KOPT-K1 (cell line): ENCODE data around the gene NTN1.

Source experiments
- H3K27ac ChIP-seq: fragments of 200-600 bp; sonication (generic); 2 replicates; pipeline ENCODE4 v1.5.1; 2016; ENCODE audit warnings: antibody characterized with exemption, mild to moderate bottlenecking, low read depth, low read length; ENCODE audit not compliant: poor library complexity, severe bottlenecking
- H3K36me3 ChIP-seq: fragments of 200-600 bp; sonication (generic); 2 replicates; pipeline ENCODE4 v1.5.1; 2017; ENCODE audit warnings: antibody characterized with exemption, mild to moderate bottlenecking, low read length, moderate library complexity; ENCODE audit not compliant: insufficient read depth
- H3K9me3 ChIP-seq: fragments of 200-600 bp; sonication (generic); 2 replicates; pipeline ENCODE4 v1.5.1; 2017; ENCODE audit warnings: antibody characterized with exemption, low read length, mild to moderate bottlenecking; ENCODE audit not compliant: insufficient read depth, poor library complexity, severe bottlenecking

NTN1 gene

DNA sequence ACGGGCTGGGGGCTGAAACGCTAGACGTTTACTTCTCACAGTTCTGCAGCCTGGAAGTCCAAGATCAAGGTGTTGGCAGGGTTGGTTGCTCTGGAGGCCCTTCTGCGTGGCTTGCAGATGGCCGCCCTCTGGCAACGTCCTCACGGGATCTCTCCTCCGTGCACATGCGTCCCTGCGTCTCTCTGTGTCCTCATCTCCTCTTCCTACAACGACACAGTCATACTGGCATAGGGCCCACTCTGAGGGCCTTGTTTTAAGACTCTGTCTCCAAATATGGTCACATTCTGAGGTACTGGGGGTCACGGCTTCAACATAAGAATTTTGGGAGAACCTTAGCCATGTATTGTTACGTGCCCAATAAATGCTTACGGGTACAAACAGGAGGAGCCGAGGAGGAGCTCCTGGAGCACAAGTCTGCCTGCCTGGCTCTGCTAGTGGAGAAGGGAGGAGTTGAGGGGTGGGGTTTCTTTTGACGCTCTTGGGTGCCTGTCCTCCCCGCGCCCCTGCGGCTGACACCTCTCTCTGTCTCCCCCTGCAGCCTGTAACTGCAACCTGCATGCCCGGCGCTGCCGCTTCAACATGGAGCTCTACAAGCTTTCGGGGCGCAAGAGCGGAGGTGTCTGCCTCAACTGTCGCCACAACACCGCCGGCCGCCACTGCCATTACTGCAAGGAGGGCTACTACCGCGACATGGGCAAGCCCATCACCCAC, 141.1 kb downstream of the NTN1 start:
- Histone ChIP-seq H3K36me3 (no peaks in the 10 kb centered on the region), H3K27ac (no peak overlapping the region), H3K9me3 (peaks cover 17% of the 10 kb centered on the region)

- H3K36me3 ChIP-seq = no peaks in the 10 kb centered on the region
- H3K9me3 ChIP-seq = no peaks in the 10 kb centered on the region
- no peak overlapping the region for H3K27ac ChIP-seq
Measured at GRCh38 chr17:9166788-9167187, 145.5 kb downstream of the NTN1 start.

DNA sequence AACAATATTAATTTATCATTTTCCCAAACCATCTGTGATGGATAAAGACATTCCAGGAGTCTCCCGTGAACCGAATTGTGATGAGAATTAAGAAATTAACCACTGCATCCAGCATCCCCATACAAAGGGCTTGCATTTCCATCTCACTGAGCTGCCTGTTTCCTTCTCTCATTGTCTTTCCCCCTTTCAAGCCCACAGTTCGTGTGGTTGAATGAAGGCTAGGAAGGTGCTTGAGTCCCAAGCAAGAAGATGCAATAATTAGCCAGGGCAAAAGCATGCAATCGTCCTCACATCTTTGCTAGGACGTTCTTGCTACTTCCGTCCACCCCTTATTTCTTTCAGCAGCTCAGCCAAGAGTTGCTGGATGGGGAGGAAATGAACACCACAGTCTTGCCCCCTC, 146.1 kb downstream of the NTN1 start:
- Histone ChIP-seq H3K9me3 (no peaks in the 10 kb centered on the region), H3K36me3 (no peaks in the 10 kb centered on the region), H3K27ac (no peak overlapping the region)

- no peaks in the 10 kb centered on the region for H3K36me3 ChIP-seq
- no peak overlapping the region for H3K27ac ChIP-seq
- H3K9me3 ChIP-seq = no peaks in the 10 kb centered on the region
Measured at GRCh38 chr17:9169116-9169515, 147.8 kb downstream of the NTN1 start.

DNA sequence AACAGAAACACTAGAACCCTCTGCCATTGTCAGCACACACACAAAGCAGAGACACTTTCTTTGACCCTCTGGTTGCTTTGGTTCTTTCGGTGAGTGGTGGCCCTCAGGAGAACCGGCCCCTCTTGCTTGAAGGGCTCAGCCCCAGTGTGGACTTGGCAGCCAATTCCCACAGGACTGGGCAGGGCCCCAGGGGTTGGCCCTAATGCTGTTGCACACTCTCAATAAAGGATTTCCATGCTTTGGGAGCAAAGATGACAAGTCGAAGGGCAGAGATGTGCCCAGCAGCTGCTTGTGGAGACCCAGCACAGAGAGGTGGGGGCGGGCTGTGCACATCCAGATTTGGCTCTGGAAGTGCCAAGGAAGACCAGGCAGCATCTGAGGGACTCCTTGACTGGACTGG, 149.0 kb downstream of the NTN1 start:
- Histone ChIP-seq H3K9me3 (no peaks in the 10 kb centered on the region), H3K27ac (no peak overlapping the region), H3K36me3 (no peaks in the 10 kb centered on the region)

DNA sequence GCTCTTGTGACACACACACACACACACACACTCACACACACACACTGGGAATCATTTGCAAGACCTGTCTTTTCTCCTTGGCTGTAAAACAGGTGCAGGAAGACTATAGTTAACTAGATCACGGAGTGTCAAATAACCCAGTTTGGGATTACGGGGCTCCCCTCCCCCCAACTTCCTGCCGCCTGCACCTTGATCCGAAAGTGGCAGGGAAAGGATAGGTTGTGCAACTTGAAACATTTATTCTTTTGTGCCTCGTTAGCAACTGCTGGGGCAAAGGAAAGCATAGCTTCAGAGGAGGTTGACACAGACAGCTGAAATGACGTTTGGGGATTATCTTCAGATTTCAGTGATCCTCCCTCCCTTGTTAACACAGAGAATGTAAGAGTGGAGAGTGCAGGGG, 149.5 kb downstream of the NTN1 start:
- no peaks in the 10 kb centered on the region for H3K36me3 ChIP-seq
- H3K27ac ChIP-seq = no peak overlapping the region
- no peaks in the 10 kb centered on the region for H3K9me3 ChIP-seq

DNA sequence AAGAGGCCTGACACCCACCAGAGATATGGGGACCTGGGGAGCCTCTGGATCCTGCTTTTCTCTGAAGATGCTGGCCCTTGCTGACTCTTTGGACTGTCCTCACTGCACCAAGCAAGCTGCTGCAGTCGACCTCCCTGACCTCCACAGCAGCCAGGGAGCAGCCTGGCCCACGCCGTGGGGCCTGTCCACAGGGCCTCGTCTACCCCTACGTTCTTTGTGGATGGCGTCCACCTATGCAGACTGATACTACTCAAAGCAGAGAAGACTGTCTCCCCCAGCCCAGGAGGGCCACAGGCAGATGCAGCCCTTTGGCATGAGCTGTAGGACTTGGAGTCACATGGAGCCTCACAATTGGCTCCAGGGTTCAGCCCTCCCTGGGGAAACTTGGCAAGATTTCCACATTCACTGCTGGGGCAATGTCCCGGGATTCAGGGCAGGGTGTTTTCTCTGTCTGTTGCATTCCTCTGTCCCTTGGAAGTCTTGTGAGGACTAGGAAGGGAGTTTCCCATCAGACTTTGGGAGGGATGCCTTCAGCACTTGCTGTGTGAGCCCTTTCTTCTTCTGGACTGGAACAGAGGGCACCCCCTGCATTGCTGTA, 152.2 kb downstream of the NTN1 start:
- Histone ChIP-seq H3K9me3 (no peaks in the 10 kb centered on the region), H3K27ac (no peak overlapping the region), H3K36me3 (no peaks in the 10 kb centered on the region)

DNA sequence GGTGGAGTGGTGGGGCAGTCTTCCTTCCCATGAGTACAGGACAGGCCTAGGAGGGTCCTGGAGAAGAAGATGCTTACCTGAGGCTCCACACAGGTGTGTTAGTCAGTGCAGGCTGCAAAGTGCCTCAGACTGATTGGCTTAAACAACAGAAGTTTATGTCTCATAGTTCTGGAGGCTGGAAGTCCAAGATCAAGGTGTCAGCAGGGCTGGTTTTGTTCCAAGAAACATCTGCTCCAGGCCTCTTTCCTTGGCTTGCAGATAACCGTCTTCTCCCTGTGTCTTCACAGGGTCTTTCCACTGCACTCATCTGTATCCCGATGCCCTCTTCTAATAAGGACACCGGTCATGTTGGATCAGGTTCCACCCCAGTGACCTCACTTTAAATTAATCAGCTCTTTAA, 153.0 kb downstream of the NTN1 start:
- Histone ChIP-seq H3K27ac (no peak overlapping the region), H3K9me3 (no peaks in the 10 kb centered on the region), H3K36me3 (no peaks in the 10 kb centered on the region)

- Histone ChIP-seq H3K27ac (no peak overlapping the region), H3K9me3 (no peaks in the 10 kb centered on the region), H3K36me3 (no peaks in the 10 kb centered on the region)
Measured at GRCh38 chr17:9174779-9175574, 153.7 kb downstream of the NTN1 start.

- H3K9me3 ChIP-seq = no peaks in the 10 kb centered on the region
- no peak overlapping the region for H3K27ac ChIP-seq
- no peaks in the 10 kb centered on the region for H3K36me3 ChIP-seq
Measured at GRCh38 chr17:9175700-9176467, 154.6 kb downstream of the NTN1 start.

DNA sequence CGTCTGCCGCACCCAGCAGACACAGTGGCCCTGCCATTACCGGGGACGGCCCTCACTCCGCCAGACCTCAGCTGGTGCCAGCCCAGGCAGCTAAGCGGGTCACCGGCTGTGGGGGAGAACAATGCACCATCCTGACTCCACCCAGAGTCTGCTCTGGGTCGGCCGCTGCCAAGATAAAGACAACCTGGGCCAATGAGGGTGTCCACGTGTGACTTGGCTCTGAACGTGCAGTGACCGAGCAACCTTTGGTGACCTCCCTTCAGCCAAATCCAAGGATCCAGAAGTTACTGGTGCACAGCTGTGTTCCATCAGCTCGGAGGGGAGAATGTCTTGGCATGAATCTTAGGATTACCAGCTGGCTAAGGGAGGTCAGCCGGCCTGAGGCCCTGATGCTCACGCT, 155.9 kb downstream of the NTN1 start:
- Histone ChIP-seq H3K36me3 (no peaks in the 10 kb centered on the region), H3K9me3 (no peaks in the 10 kb centered on the region), H3K27ac (no peak overlapping the region)

DNA sequence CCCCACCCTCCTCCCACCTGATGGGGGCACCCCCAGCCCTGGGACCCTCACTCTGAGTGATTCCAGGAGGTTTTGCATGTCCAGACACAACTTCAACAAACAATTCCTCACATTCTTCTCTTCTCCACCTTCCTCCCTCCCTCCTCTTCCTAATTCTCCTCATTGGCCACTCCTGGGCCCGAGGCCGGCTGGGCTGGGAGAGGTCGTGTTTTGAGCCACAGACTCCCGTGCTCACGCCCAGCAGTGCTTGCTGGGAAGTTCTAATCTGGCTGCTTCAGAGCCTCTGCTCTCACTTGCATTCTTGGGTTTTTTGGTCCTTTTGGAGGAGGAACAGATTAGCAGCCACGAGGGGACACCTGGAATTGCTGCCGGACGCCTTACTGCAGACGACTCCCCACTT, 157.0 kb downstream of the NTN1 start:
- Histone ChIP-seq H3K36me3 (no peaks in the 10 kb centered on the region), H3K27ac (no peak overlapping the region), H3K9me3 (no peaks in the 10 kb centered on the region)

DNA sequence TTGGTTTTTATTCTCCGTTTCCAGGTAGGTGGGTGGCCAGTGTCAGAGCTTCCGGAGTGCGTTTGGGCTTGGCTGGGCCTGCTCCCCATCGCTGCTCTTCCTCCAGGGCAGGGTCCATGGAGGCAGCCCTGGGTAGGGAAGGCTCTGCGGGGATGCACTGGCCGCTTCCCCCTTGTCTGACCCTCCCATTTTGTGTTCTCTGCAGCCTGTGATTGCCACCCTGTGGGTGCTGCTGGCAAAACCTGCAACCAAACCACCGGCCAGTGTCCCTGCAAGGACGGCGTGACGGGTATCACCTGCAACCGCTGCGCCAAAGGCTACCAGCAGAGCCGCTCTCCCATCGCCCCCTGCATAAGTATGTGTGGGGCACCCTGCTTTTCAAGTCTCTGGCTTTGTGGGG, 158.3 kb downstream of the NTN1 start:
- Histone ChIP-seq H3K9me3 (no peaks in the 10 kb centered on the region), H3K36me3 (no peaks in the 10 kb centered on the region), H3K27ac (no peak overlapping the region)

- H3K9me3 ChIP-seq = no peaks in the 10 kb centered on the region
- H3K36me3 ChIP-seq = no peaks in the 10 kb centered on the region
- no peak overlapping the region for H3K27ac ChIP-seq
Measured at GRCh38 chr17:9181640-9182039, 160.3 kb downstream of the NTN1 start.

DNA sequence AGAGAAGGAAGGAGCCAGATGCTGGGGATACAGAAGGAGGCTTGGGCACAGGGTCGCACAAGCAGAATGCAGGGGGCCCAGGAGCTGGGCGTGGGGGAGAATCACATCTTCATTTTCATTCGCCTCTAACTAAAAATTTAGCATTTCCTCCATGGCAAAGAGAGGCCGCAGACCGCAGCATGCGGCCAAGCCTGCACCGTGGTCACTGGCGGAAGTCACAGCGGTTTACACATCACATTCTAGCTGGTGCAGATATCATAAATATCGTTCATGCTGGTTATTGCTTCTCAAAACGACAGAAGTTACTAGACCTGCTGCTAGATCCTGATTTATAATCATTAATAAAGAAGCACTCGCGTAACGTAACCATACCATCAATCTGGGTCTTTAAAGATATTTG, 162.0 kb downstream of the NTN1 start:
- no peaks in the 10 kb centered on the region for H3K9me3 ChIP-seq
- H3K36me3 ChIP-seq = no peaks in the 10 kb centered on the region
- no peak overlapping the region for H3K27ac ChIP-seq
